GM19043 (cell line): ENCODE results near the gene LONP2.
"Not testable (repeated sequence)": the region's sequence is repeated elsewhere in the genome, so short reads cannot be mapped to it uniquely, and the experiment has no call there.

ENCODE experiments used
- ATAC-seq: cut with Tn5 transposase; IDR thresholded peaks from one replicate; pipeline ENCODE4 v1.9.1; 2021; ENCODE audit warnings: low read depth; ENCODE audit not compliant: unreplicated experiment

Gene LONP2

GRCh38 chr16:48284772-48285409, 40.8 kb downstream of the LONP2 start:
- peak; percentile 59 for ATAC-seq

GRCh38 chr16:48287239-48287638, 43.1 kb downstream of the LONP2 start:
- ATAC-seq: no peak

- no peak for ATAC-seq
Measured at GRCh38 chr16:48291303-48291702, 47.2 kb downstream of the LONP2 start.

- no peak for ATAC-seq
Measured at GRCh38 chr16:48291754-48292153, 47.7 kb downstream of the LONP2 start.

GRCh38 chr16:48292452-48292851, 48.4 kb downstream of the LONP2 start:
- ATAC-seq: no peak

- no peak for ATAC-seq
Measured at GRCh38 chr16:48294724-48295123, 50.6 kb downstream of the LONP2 start.

- no peak for ATAC-seq
Measured at GRCh38 chr16:48295488-48296281, 51.6 kb downstream of the LONP2 start.

- ATAC-seq: no peak
Measured at GRCh38 chr16:48299471-48299870, 55.4 kb downstream of the LONP2 start.

- no peak for ATAC-seq
Measured at GRCh38 chr16:48300391-48300856, 56.3 kb downstream of the LONP2 start.

- no peak for ATAC-seq
Measured at GRCh38 chr16:48308535-48308934, 64.4 kb downstream of the LONP2 start.

GRCh38 chr16:48310908-48311641, 67.0 kb downstream of the LONP2 start:
- no peak for ATAC-seq

GRCh38 chr16:48313905-48314304, 69.8 kb downstream of the LONP2 start:
- not testable (repeated sequence) for ATAC-seq

GRCh38 chr16:48317026-48317425, 72.9 kb downstream of the LONP2 start:
- ATAC-seq: no peak

GRCh38 chr16:48317614-48318315, 73.7 kb downstream of the LONP2 start:
- no peak for ATAC-seq

GRCh38 chr16:48318630-48319029, 74.5 kb downstream of the LONP2 start:
- ATAC-seq: no peak

GRCh38 chr16:48321317-48322036, 77.4 kb downstream of the LONP2 start:
- no peak for ATAC-seq

- no peak for ATAC-seq
Measured at GRCh38 chr16:48323783-48324775, 80.0 kb downstream of the LONP2 start.

- no peak for ATAC-seq
Measured at GRCh38 chr16:48326915-48327314, 82.8 kb downstream of the LONP2 start.

- no peak for ATAC-seq
Measured at GRCh38 chr16:48329138-48329537, 85.0 kb downstream of the LONP2 start.
